Activated gamma-delta T cell (primary cell): ENCODE data around the gene SIT1.
A peak's percentile ranks its signal among the peaks of the same experiment; 100 is the strongest.
"Not testable (repeated sequence)": the region's sequence is repeated elsewhere in the genome, so short reads cannot be mapped to it uniquely, and the experiment has no call there.

Source experiments
- DNase-seq: peaks from one replicate; lab custom pipeline; 2025; lab: John Stamatoyannopoulos, UW

Gene SIT1

DNA sequence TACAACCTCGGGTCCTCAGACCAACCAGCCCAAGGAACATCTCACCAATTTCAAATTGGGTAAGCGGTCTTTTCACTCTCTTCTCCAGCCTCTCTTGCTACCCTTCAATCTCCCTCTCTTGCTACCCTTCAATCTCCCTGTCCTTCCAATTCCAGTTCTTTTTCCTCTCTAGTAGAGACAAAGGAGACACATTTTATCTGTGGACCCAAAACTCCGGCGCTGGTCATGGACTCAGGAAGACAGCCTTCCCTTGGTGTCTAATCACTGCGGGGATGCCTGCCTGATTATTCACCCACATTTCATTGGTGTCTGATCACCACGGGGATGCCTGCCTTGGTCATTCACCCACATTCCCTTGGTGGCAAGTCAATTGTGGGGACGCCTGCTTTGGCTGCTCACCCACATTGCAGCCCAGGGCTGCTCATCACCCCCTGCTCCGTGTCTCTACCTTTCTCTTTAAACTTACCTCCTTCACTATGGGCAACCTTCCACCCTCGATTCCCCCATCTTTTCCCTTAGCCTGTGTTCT lies 13.2 kb downstream of the SIT1 start:
- DNase-seq: not testable (repeated sequence)

DNA sequence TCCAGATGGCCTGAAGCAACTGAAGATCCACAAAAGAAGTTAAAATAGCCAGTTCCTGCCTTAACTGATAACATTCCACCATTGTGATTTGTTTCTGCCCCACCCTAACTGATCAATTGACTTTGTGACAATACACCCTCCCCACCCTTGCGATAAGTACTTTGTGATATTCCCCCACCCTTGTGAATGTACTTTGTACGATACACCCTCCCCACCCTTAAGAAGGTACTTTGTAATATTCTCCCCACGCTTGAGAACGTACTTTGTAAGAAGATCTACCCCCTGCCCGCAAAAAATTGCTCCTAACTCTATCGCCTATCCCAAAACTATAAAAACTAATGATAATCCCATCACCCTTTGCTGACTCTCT lies 13.9 kb downstream of the SIT1 start:
- not testable (repeated sequence) for DNase-seq

GRCh38 chr9:35636135-35636876 lies 14.4 kb downstream of the SIT1 start:
- DNase-seq: no peak

DNA sequence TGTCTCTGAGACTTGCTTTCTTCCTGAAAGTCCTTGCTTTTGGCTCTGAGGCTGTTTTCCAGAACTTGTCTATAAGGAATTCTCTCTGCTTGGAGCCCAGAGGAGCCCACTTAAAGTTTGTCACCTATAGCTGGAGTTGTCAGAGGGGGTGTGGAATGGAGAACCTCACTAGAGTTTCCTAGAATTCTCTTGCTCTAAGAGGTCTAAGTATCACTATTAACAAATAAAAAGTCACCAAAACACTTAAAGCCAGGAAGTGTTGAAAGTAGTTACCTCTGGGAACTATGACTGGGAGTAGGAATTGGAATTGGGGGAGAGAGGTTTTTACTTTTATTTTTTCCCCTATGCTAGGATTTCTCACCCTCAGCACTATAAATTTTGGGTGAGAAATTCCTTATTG lies 15.0 kb downstream of the SIT1 start:
- no peak for DNase-seq

- no peak for DNase-seq
Measured at GRCh38 chr9:35629597-35629996, 21.1 kb downstream of the SIT1 start.

GRCh38 chr9:35628389-35628991 lies 22.2 kb downstream of the SIT1 start:
- DNase-seq: no peak

- DNase-seq: no peak
Measured at GRCh38 chr9:35627575-35627974, 23.2 kb downstream of the SIT1 start.

GRCh38 chr9:35619800-35620158 lies 31.0 kb downstream of the SIT1 start:
- DNase-seq: no peak

GRCh38 chr9:35618854-35619799 lies 31.6 kb downstream of the SIT1 start:
- DNase-seq: no peak

DNA sequence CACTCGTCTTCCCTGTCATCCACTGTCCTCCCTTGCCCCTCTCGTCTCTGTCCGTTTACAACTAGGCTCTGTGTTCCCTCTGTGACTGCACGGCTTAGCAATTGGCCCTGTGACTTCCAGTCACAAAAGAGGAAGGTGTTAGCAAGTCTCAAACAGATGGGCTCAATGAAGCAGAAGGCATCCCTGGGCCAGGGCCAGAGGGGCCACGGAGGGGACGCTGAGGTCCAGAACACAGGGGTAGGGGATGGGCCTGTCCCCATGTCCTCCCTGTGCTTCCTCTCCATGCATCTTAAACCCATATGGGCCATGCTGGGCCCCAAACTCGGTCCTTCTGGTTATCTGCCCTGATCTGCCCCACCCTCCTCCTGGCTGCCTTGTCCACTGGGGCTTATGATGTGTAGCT lies 32.4 kb downstream of the SIT1 start, which contains the start of gene CD72:
CD72 (minus strand) TSS at position 89 of the 403 bp plus-strand sequence. CDS start 110 bp downstream, outside the sequence.
- no peak for DNase-seq

DNA sequence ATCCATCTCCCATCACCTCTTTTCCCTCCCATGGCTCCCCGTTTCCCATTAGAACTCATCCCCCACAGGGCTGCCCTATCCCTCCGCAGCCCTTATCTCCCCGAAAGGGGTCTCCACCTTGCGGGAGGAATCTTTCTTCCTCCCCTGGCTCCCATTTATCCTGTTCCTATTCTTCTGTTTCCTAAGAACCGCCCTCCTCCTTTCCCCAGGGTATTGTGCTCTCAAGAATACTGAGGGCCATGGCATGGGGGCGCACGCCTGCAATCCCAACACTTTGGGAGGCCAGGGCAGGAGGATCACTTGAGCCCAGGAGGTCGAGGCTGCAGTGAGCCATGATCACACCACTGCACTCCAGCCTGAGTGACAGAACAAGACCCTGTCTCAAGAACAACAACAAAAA lies 33.2 kb downstream of the SIT1 start:
- DNase-seq: no peak

DNA sequence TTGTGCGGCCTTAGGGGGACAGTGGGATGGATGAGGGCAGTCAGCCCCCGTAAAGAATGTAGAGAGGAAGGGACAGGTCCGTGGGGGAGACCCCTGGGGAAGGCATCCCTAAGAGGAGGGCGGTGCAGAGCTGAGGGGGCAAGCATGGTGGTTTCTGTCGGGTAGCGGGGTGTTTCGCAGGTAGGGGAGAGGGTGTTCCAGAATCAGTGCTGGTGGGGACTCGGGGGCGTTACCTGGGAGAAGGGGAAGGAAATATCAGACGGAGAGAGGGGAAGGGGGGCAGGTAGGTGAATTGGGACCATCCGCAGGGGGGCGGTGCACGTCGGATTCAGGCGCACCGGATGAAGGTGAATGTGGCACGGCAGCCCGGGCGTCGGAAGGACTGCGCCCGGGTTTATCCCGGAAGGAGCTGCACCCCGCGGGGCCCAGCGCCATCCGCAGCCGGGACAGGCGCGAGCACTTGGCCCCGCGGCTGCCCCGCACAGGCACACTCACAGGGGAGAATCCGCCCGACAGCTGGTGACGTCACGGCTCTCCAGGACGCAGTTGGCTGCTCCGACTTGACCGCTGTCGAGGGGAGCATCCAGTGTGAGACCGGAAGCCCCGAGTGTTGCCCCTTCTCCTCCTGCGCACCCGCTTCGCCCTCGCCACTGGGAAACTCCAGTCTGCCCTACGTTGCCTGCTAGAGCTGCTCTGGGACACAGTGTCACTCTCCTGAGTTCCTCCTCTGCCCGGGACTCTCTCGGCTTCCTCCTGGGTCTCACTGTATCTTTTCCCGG lies 33.9 kb downstream of the SIT1 start:
- peak; percentile 70 for DNase-seq

DNA sequence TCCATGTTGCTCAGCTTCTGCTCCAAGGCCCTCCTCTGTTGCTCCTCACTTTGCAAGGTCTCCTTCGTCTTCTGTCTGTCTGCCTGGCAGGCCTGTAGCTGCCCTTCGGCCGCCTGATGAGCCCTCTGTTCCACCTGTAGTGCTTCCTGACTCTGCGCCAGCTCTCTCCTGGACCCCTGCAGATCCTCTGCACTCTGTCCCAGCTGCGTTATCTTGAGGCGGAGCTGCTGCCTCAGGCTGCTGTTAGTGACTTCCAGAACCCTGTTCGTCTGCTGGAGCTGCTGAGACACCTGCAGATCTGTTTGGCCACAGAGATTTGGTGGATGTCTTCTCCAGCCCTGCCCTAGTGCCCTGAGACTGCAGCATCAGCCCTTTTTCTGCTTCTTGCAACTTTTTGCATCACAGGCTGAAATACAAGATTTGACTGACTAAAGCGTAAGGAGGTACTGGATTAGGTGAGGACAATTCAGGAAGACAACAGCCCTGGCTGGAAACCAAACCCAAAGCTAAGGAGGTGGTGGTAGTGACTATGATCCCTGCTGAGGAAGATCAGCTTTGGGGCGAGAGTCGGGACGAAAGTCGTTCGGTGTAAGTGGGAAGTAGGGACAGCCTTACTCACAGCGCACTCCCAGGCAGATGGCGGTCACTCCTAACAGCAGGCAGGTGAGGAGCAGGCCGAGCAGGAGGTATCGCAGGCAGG lies 34.6 kb downstream of the SIT1 start:
- no peak for DNase-seq

- no peak for DNase-seq
Measured at GRCh38 chr9:35612843-35613242, 37.9 kb downstream of the SIT1 start.

- DNase-seq: not testable (repeated sequence)
Measured at GRCh38 chr9:35612066-35612465, 38.7 kb downstream of the SIT1 start.

GRCh38 chr9:35611230-35611797 lies 39.4 kb downstream of the SIT1 start:
- no peak for DNase-seq

DNA sequence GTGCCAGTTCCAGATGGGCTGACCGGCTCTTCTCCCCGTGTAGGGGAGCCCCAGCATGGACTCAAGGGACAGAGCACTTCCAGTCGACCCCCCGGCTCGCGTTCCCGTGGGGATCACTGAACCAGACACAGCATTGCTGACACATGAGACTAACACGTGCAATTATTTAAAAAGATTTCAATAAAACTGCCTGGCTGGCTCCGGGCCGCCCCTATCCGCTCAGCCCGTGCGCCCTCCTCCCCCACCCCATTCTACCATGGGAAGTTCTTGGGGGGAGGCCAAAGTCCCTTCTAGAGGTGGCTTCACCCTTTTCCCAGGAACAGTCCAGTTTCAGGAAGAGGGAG lies 40.9 kb downstream of the SIT1 start:
- DNase-seq: no peak

GRCh38 chr9:35609001-35609819 lies 41.5 kb downstream of the SIT1 start:
- DNase-seq: no peak

GRCh38 chr9:35608221-35608620 lies 42.5 kb downstream of the SIT1 start:
- DNase-seq: no peak

GRCh38 chr9:35606726-35607125 lies 44.0 kb downstream of the SIT1 start:
- no peak for DNase-seq
